NCI-H146 treated with DMSO at 0.1 percent for 48 hours (cell line): ENCODE results near the gene STRIT1.
"Not testable (repeated sequence)": the region's sequence is repeated elsewhere in the genome, so short reads cannot be mapped to it uniquely, and the experiment has no call there.

Source experiments
- DNase-seq: peaks from one replicate; lab custom pipeline; 2025; ENCODE audit not compliant: unreplicated experiment; lab: John Stamatoyannopoulos, UW

STRIT1 gene

GRCh38 chr3:155271343-155271613, 22.2 kb downstream of the STRIT1 start:
- DNase-seq, result no peak

- no peak for DNase-seq
These were observed 22.8 kb downstream of the STRIT1 start for GRCh38 chr3:155270485-155271342.

- no peak for DNase-seq
These were observed 23.4 kb downstream of the STRIT1 start for GRCh38 chr3:155270063-155270462.

GRCh38 chr3:155262855-155263254, 30.6 kb downstream of the STRIT1 start:
- DNase-seq, result not testable (repeated sequence)

- no peak for DNase-seq
These were observed 31.2 kb downstream of the STRIT1 start for GRCh38 chr3:155262295-155262694.

GRCh38 chr3:155254445-155254844, 39.0 kb downstream of the STRIT1 start:
- no peak for DNase-seq

- no peak for DNase-seq
These were observed 40.9 kb downstream of the STRIT1 start for GRCh38 chr3:155252535-155252934.

GRCh38 chr3:155252021-155252420, 41.5 kb downstream of the STRIT1 start:
- DNase-seq, result no peak

GRCh38 chr3:155248531-155249187, 44.8 kb downstream of the STRIT1 start:
- no peak for DNase-seq

GRCh38 chr3:155244699-155245098, 48.8 kb downstream of the STRIT1 start:
- DNase-seq, result no peak

- DNase-seq, result no peak
These were observed 49.3 kb downstream of the STRIT1 start for GRCh38 chr3:155244216-155244615.

- no peak for DNase-seq
These were observed 50.0 kb downstream of the STRIT1 start for GRCh38 chr3:155243512-155243921.

GRCh38 chr3:155242342-155242741, 51.1 kb downstream of the STRIT1 start:
- no peak for DNase-seq

GRCh38 chr3:155241579-155241978, 51.9 kb downstream of the STRIT1 start:
- DNase-seq, result no peak
